MCF 10A (cell line): ENCODE measurements around the gene MEOX1. TPM values are rescaled to one million over a fixed set of nuclear protein-coding genes. Genes with fewer than 3 reads are reported as not detected.
A peak's percentile ranks its signal among the peaks of the same experiment; 100 is the strongest.

Experiments used
- BruUV-seq: library from RNA; stranded (reverse); fragments of 400-500 nt; replicated peaks from 2 replicates; lab custom pipeline; 2021; lab: Mats Ljungman, UMichigan
- CTCF ChIA-PET: fragments of 300-600 bp; sonication (Branson Sonifier 250); formaldehyde crosslinking; extraction: SDS; loops from one replicate; lab custom pipeline; 2021; ENCODE audit warnings: antibody characterized with exemption, inconsistent platforms; lab: Yijun Ruan, JAX
- POLR2A ChIA-PET: fragments of 300-600, 350-650 bp; sonication (Branson Sonifier 250); formaldehyde crosslinking; extraction: SDS; loops from one replicate; lab custom pipeline; 2020; ENCODE audit warnings: antibody characterized with exemption, inconsistent platforms; lab: Yijun Ruan, JAX
- DNase-seq: peaks from one replicate; pipeline ENCODE4 v3.0.0-alpha.2; 2018; ENCODE audit not compliant: unreplicated experiment
- H3K27ac Mint-ChIP-seq: one replicate; pipeline ENCODE4 v1.8.0; 2022; ENCODE audit warnings: mild to moderate bottlenecking, low read depth, mixed read lengths; ENCODE audit not compliant: unreplicated experiment
- H3K27me3 Mint-ChIP-seq: one replicate; pipeline ENCODE4 v1.8.0; 2022; ENCODE audit warnings: mixed read lengths; ENCODE audit not compliant: insufficient read depth, unreplicated experiment
- H3K36me3 Mint-ChIP-seq: one replicate; pipeline ENCODE4 v1.8.0; 2022; ENCODE audit warnings: mild to moderate bottlenecking, moderate library complexity, mixed read lengths; ENCODE audit not compliant: insufficient read depth, unreplicated experiment
- H3K4me1 Mint-ChIP-seq: one replicate; pipeline ENCODE4 v1.8.0; 2022; ENCODE audit warnings: mixed read lengths; ENCODE audit not compliant: insufficient read depth, unreplicated experiment
- H3K4me3 Mint-ChIP-seq: one replicate; pipeline ENCODE4 v1.8.0; 2022; ENCODE audit warnings: mild to moderate bottlenecking, moderate library complexity, mixed read lengths; ENCODE audit not compliant: unreplicated experiment
- H3K9me3 Mint-ChIP-seq: one replicate; pipeline ENCODE4 v1.8.0; 2022; ENCODE audit warnings: mixed read lengths; ENCODE audit not compliant: unreplicated experiment
- intact Hi-C: fragments of 100-400 bp; cut with micrococcal nuclease; formaldehyde crosslinking; loops from 2 replicates; pipeline ENCODE4 v1.14.1; 2022
- total RNA-seq: library from RNA; stranded (reverse); gene quantifications from 2 replicates; pipeline ENCODE4 v1.2.3, GENCODE V29; 2022
- TF ChIP-seq, protein P1 (sequence below): fragments of 200-600 bp; IDR thresholded peaks from one replicate; pipeline ENCODE4 v1.8.0; 2022; ENCODE audit warnings: antibody characterized with exemption, mild to moderate bottlenecking; ENCODE audit not compliant: unreplicated experiment

The MEOX1 gene
- total RNA-seq, 1 experiment from 2014 or later = not detected

- CTCF ChIA-PET = interaction anchor here (0.8 kb wide), 1 partner anchor 76 kb away, joined by 3 read pairs; no protein-coding TSS in a partner anchor
- POLR2A ChIA-PET = interaction anchor here (0.6 kb wide), 1 partner anchor 199 kb away, joined by 4 read pairs; the partner anchor contains the start of gene ARL4D
Observed at GRCh38 chr17:43597624-43598356, 63.9 kb downstream of the MEOX1 start.

DNA sequence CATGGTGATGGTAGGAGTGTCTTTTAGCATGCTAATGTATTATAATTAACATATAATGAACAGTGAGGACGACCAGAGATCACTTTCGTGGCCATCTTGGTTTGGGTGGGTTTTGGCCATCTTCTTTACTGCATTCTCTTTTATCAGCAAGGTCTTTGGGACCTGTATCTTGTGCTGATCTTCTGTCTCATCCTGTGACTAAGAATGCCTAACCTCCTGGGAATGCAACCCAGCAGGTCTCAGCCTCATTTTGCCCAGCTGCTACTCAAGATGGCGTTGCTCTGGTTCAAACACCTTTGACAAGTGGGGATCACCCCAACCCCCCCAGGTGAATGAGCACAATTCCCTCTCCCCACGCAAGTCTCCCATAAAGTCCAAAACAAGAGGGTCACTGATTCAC, 66.3 kb downstream of the MEOX1 start:
- no peak for DNase-seq
- ChIA-PET CTCF (no interaction called here), POLR2A (no interaction called here)
- Mint-ChIP-seq H3K27me3 (no peaks in the 10 kb centered on the region), H3K36me3 (no peaks in the 10 kb centered on the region), H3K4me1 (peaks cover 7% of the 10 kb centered on the region), H3K9me3 (no peaks in the 10 kb centered on the region), H3K27ac (no peak overlapping the region), H3K4me3 (no peak overlapping the region)
- BruUV-seq = no TSS peak
- intact Hi-C loops = no loop called here
- TF ChIP-seq, protein P1, sequence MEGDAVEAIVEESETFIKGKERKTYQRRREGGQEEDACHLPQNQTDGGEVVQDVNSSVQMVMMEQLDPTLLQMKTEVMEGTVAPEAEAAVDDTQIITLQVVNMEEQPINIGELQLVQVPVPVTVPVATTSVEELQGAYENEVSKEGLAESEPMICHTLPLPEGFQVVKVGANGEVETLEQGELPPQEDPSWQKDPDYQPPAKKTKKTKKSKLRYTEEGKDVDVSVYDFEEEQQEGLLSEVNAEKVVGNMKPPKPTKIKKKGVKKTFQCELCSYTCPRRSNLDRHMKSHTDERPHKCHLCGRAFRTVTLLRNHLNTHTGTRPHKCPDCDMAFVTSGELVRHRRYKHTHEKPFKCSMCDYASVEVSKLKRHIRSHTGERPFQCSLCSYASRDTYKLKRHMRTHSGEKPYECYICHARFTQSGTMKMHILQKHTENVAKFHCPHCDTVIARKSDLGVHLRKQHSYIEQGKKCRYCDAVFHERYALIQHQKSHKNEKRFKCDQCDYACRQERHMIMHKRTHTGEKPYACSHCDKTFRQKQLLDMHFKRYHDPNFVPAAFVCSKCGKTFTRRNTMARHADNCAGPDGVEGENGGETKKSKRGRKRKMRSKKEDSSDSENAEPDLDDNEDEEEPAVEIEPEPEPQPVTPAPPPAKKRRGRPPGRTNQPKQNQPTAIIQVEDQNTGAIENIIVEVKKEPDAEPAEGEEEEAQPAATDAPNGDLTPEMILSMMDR = no peak

More at GRCh38 chr17:43597624-43598356, 63.9 kb downstream of the MEOX1 start:
- TF ChIP-seq, protein P1 = no peak
- no peaks in the 10 kb centered on the region for H3K27me3 Mint-ChIP-seq
- intact Hi-C loops = no loop called here
- no peaks in the 10 kb centered on the region for H3K36me3 Mint-ChIP-seq
- no TSS peak for BruUV-seq
- H3K27ac Mint-ChIP-seq = no peak overlapping the region
- no peaks in the 10 kb centered on the region for H3K9me3 Mint-ChIP-seq
- peaks cover 8% of the 10 kb centered on the region for H3K4me1 Mint-ChIP-seq
- H3K4me3 Mint-ChIP-seq = no peak overlapping the region
- no peak for DNase-seq

DNA sequence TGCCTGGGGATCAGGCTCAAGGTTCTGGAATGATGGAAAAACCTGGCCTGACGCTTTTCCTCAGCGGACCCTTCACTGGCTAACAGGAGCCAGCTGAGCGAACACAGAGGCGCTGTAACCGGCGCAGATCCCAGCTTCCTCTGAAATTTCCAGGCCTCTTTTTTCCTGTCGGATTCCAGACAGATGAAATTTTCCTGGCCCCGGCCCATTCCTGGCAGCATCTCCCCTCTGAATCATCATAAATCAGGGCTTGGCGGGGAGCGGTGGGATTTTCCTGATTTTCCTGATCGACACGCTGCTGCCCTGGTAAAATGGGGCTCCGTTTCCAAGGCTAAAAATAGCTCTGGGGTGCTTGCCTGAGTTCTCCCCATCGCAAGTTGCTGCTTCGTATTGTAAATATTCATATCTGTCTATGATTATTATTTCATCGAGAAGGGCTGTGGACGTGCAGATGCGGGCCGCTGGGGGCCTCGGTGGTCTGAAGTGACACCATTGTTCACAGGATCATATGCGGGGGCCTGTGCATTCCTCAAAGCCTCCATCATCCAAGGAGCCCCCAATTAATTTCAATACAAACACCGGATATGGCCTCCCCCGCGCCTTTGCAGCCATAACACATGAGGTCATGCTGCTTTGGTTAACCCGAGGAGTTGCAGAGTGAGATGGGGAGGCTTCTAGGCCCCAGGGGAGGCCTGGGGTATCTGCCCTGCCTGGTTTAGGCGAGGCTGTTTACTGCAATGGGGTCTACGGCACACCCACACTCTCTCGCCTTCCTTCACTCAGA, 69.8 kb downstream of the MEOX1 start:
- Mint-ChIP-seq H3K9me3 (no peaks in the 10 kb centered on the region), H3K4me1 (peaks cover 6% of the 10 kb centered on the region), H3K4me3 (no peak overlapping the region), H3K27ac (no peak overlapping the region), H3K36me3 (no peaks in the 10 kb centered on the region), H3K27me3 (no peaks in the 10 kb centered on the region)
- CTCF ChIA-PET = interaction anchor here (0.8 to 2.4 kb wide), 2 partner anchors 16 to 84 kb away, joined by 3 to 11 read pairs; no protein-coding TSS in a partner anchor
- TF ChIP-seq, protein P1 = no peak
- intact Hi-C loops = no loop called here
- BruUV-seq = no TSS peak
- peak; percentile 62 for DNase-seq
- POLR2A ChIA-PET = interaction anchor here (0.6 to 1.7 kb wide), 2 partner anchors 17 to 23 kb away, joined by 4 to 5 read pairs; no protein-coding TSS in a partner anchor

GRCh38 chr17:43591001-43591400, 70.7 kb downstream of the MEOX1 start:
- Mint-ChIP-seq H3K27me3 (no peaks in the 10 kb centered on the region), H3K27ac (no peak overlapping the region)
- CTCF ChIA-PET = interaction anchor here (0.7 to 2.4 kb wide), 4 partner anchors 14 to 83 kb away, joined by 3 to 11 read pairs (median 4); no protein-coding TSS in a partner anchor

More at GRCh38 chr17:43591001-43591400, 70.7 kb downstream of the MEOX1 start:
- no peaks in the 10 kb centered on the region for H3K36me3 Mint-ChIP-seq
- no TSS peak for BruUV-seq
- DNase-seq = no peak
- H3K4me3 Mint-ChIP-seq = no peak overlapping the region
- TF ChIP-seq, protein P1 = no peak
- H3K4me1 Mint-ChIP-seq = peaks cover 6% of the 10 kb centered on the region
- POLR2A ChIA-PET = interaction anchor here (1.0 to 1.7 kb wide), 2 partner anchors 24 to 83 kb away, joined by 4 to 5 read pairs; no protein-coding TSS in a partner anchor
- no peaks in the 10 kb centered on the region for H3K9me3 Mint-ChIP-seq
- intact Hi-C loops = no loop called here
